ENCODE data around the gene NUAK1. TPM values are rescaled to one million over a fixed set of nuclear protein-coding genes. Genes with fewer than 3 reads are reported as not detected.

Gene NUAK1
- total and polyA plus RNA-seq, 2 experiments from 2014 or later: 5.4 to 16.9 TPM

DNA sequence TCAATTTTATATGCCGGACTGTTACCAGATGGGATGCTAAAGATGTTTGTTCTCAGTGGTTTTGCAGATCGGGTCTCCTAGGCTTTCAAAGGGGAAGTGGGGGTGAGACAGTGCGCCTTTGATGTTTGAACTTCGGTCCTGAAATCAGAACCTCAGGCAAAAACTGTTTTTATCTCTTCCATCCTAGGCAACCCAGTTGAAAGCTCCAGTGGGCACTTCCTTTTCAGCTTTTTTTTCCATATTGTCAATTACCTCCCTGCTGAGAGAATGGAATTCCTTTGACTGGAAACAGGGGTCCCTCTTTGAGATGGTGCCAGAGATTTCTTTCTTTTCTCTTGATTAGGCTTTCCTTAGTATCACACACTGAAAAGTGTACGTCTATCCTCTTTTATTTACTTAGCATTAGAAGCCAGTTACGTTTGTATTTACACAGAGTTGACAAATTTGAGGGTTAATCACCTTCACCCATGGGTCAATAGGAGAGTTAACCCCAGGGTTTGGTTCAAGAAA lies 40.0 kb downstream of the NUAK1 start:
- DNase-seq (ENCODE audit: low spot score) (peak; percentile 48), ATAC-seq (peak; percentile 39; the same call in 1 of the 3 replicates)
- Histone ChIP-seq H3K36me3 (ENCODE audit: insufficient read depth) (no peaks in the 10 kb centered on the region), H3K4me3 (no peak overlapping the region), H3K9me2 (ENCODE audit: insufficient read depth) (0 out of 2 replicates have a peak, but pooled peaks cover 4% of the 10 kb centered on the region), H3K4me1 (ENCODE audit: insufficient read depth) (peaks cover 29% of the 10 kb centered on the region), H3K27ac (ENCODE audit: low read depth) (peak overlapping the region; percentile 65), H2AFZ (no peak overlapping the region), H3K27me3 (ENCODE audit: insufficient read depth) (no peaks in the 10 kb centered on the region), H3K79me2 (replicated peaks; ENCODE audit: insufficient read depth) (peaks cover 34% of the 10 kb centered on the region), H4K20me1 (replicated peaks; ENCODE audit: insufficient read depth) (no peaks in the 10 kb centered on the region), H3K4me2 (peak overlapping the region; percentile 59; the same call in 1 of the 2 replicates), H3F3A (replicated peaks; ENCODE audit: low read depth) (no peaks in the 10 kb centered on the region)
- Mint-ChIP-seq H3K27me3 (ENCODE audit: insufficient read depth, low read depth, poor library complexity) (peaks cover 2% of the 10 kb centered on the region), H3K4me3 (peak overlapping the region; percentile 10; the same call in 2 of the 3 replicates), H3K27ac (peak overlapping the region; percentile 46; the same call in 1 of the 2 replicates), H3K4me1 (peaks cover 35% of the 10 kb centered on the region), H3K9me3 (no peaks in the 10 kb centered on the region; the same call in 2 of the 3 replicates), H3K36me3 (ENCODE audit: low read depth) (peaks cover 27% of the 10 kb centered on the region; the same call in 2 of the 3 replicates)
- TF ChIP-seq STAT1 (IDR thresholded peaks at IDR 0.05; ENCODE audit: unreplicated experiment): no peak
- TF ChIP-seq NANOG (IDR thresholded peaks at IDR 0.05; ENCODE audit: borderline replicate concordance): 0 out of 2 replicates have a peak, but pooled peaks have one; percentile 5

GRCh38 chr12:106097011-106097410 lies 41.7 kb downstream of the NUAK1 start:
- Histone ChIP-seq H3K9me2 (ENCODE audit: insufficient read depth) (0 out of 2 replicates have a peak, but pooled peaks cover 4% of the 10 kb centered on the region), H3K27me3 (ENCODE audit: insufficient read depth) (no peaks in the 10 kb centered on the region), H3K4me2 (no peak overlapping the region), H3K27ac (ENCODE audit: low read depth) (no peak overlapping the region), H3K4me1 (ENCODE audit: insufficient read depth) (peaks cover 29% of the 10 kb centered on the region), H3F3A (replicated peaks; ENCODE audit: low read depth) (no peaks in the 10 kb centered on the region), H4K20me1 (replicated peaks; ENCODE audit: insufficient read depth) (no peaks in the 10 kb centered on the region), H3K4me3 (no peak overlapping the region), H2AFZ (no peak overlapping the region), H3K79me2 (replicated peaks; ENCODE audit: insufficient read depth) (peaks cover 36% of the 10 kb centered on the region), H3K36me3 (ENCODE audit: insufficient read depth) (no peaks in the 10 kb centered on the region)
- H3K9me3 Mint-ChIP-seq: no peaks in the 10 kb centered on the region; the same call in 2 of the 3 replicates
- peaks cover 2% of the 10 kb centered on the region for H3K27me3 Mint-ChIP-seq (ENCODE audit: insufficient read depth, low read depth, poor library complexity)
- no peak overlapping the region for H3K27ac Mint-ChIP-seq
- DNase-seq (ENCODE audit: low spot score) (no peak), ATAC-seq (no peak)
- H3K4me1 Mint-ChIP-seq: peaks cover 39% of the 10 kb centered on the region
- TF ChIP-seq STAT1 (IDR thresholded peaks at IDR 0.05; ENCODE audit: unreplicated experiment): no peak
- TF ChIP-seq EZH2phosphoT487 (IDR thresholded peaks at IDR 0.05; ENCODE audit: unreplicated experiment): no peak
- TF ChIP-seq ZNF114 (CRISPR knock-in tag; IDR thresholded peaks at IDR 0.05): no peak
- no peak for TF ChIP-seq ZNF462 (CRISPR knock-in tag; IDR thresholded peaks at IDR 0.05)
- H3K36me3 Mint-ChIP-seq (ENCODE audit: low read depth): peaks cover 20% of the 10 kb centered on the region; the same call in 2 of the 3 replicates
- H3K4me3 Mint-ChIP-seq: no peak overlapping the region

All from GM23338 (cell line).